Iris pigment epithelial cell (primary cell): ENCODE measurements around the gene CFLAR.

ENCODE experiments used
- DNase-seq: peaks from one replicate; pipeline ENCODE4 v3.0.0-alpha.2; 2011; ENCODE audit warnings: low read depth

Gene CFLAR

GRCh38 chr2:201218780-201219179 lies 102.8 kb downstream of the CFLAR start:
- peak; percentile 31 for DNase-seq

GRCh38 chr2:201219328-201220096 lies 103.5 kb downstream of the CFLAR start:
- no peak for DNase-seq

- DNase-seq, result no peak
These were observed 104.2 kb downstream of the CFLAR start for GRCh38 chr2:201220102-201220570.

GRCh38 chr2:201223089-201224073 lies 107.4 kb downstream of the CFLAR start:
- no peak for DNase-seq
